T-helper 1 cell (primary cell): ENCODE results near the gene MOK.

Experiments
- DNase-seq, 5 donors: peaks; one replicate each; pipeline ENCODE4 v3.0.0-alpha.2; 2012 to 2020

The MOK gene

DNA sequence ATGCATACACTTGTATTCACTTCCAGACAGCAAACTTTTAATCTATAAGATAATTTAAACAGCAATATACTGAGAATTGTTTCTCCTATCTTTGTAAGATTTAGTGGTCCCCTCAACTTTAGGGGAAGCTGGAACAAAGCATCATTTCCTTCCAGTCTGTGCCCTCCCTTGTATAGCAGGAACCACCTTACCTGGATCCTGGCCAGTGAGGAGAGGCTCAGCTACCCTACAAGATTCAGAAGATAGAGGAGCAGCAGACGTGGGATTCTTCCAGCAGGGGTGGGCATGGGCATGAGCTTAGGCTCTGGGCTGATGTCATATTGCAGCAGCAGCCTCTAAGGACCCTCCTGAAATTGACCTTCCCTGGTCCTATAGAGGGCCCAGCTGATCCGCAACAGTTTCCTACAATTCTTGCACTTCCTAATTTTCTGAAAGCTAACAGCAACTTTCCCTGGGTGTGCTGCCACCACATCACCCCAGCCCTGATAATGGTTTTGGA is 21.3 kb downstream of the MOK start:
- DNase-seq, result no peak

DNA sequence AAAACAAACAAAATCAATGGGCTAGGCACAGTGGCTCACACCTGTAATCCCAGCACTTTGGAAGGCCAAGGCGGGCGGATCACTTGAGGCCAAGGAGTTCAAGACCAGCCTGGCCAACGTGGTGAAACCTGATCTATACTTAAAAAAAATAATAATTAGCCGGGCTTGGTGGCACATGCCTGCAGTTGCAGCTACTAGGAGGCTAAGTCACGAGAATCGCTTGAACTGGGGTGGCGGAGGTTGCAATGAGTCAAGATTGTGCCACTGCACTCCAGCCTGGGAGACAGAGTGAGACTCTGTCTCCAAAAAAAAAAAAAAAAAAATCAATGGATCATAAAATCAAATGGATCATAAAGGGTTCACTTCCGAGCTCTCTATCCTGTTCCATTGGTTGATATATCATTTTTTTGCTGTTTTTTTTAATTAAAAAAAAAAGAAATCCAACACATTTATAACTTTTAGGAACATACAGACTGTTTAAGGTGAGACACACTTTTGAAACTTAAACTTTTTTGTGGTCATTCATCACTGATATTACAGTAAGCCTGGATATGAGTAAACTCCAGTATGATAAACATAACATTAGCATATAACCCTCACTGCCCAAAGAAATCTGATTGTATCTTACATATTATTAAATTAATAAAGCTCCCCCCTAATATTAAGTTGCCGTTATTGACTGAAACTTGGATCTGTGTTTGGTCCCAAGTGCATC is 22.1 kb downstream of the MOK start:
- no peak for DNase-seq

- no peak for DNase-seq
Observed at GRCh38 chr14:102280376-102280962, 24.5 kb downstream of the MOK start.

DNA sequence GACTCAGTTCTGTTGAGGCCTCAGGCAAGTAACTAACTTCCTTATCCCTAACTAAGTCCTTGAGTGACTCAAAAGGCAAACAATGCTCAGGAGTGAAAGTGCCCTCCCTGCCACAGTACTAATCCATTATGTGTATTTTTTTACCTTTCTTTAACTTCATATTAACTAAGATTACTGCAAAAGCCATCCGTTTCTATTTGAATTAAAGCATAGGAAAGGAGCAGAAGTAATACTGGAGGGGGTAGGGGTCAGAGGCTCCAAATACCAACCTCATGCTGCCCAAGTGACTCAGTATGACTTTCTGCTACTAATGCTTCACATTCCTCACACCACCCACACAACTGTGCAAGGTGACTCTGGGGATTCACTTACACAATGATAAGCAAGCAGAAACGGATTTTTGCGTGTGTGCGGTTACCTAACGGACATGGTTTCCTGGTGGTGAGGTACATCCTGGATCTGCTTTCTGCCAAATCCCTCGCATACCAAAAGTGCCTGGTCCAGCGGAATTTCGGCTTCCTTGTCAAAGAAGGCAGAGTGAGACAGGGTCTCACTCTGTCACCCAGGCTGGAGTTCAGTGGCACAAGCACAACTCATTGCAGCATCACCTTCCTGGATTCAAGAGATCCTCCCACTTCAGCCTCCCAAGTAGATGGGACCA is 25.1 kb downstream of the MOK start:
- DNase-seq, result no peak

- DNase-seq, result no peak
Observed at GRCh38 chr14:102279282-102279681, 25.7 kb downstream of the MOK start.

- DNase-seq, result no peak
Observed at GRCh38 chr14:102278631-102278935, 26.4 kb downstream of the MOK start.

DNA sequence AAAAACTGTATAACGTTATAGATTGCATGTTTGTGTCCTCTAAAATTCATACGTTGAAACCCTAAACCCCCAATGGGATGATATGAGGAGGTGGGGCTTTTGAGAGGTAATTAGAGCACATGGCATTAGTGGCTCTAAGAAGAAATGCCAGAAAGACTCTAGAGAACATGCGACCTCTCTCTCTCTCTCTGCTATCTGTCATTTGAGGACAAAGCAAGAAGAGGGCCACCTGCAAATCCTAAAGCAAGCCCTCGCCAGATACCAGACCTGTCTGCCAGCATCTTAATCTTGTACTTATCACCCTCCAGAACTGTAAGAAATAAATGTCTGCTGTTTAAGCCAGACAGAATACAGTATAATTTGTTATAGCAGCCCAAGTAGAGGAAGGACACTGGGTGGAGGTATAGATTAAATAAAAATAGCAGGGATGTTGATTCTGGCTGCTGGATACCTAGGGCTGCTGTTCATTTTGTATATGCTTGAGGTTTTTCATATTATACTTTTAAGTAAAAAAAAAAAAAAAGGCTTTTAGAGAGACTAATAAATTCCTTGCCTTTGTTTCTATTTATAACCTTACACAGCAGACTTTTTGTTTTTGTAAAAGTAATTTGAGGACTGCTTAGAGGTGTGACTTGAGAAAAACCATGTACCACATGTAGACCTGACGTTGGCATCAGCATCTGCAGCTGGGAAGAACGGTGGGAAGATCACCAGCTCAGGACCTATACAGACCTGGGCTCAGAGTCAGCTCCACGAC is 26.9 kb downstream of the MOK start:
- DNase-seq, result no peak

DNA sequence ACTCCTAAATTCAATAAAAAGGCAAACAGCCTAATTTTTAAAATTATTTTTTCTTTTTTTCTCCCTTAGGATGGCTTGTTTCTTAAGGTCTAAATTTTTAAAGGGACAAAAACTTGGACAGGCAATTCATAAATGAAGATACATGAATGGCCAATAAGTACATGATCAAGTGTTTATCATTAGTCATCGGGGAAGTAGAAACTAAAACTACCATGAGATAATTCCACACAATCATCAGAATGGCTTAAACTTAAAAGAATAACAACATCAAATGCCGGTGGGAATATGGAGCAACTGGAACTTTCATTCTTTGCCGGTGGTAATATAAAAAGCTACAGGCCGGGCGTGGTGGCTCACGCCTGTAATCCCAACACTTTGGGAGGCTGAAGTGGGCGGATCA is 29.1 kb downstream of the MOK start:
- no peak for DNase-seq

GRCh38 chr14:102272392-102272791 is 32.6 kb downstream of the MOK start:
- no peak for DNase-seq

GRCh38 chr14:102264775-102265174 is 40.2 kb downstream of the MOK start:
- DNase-seq, result no peak

DNA sequence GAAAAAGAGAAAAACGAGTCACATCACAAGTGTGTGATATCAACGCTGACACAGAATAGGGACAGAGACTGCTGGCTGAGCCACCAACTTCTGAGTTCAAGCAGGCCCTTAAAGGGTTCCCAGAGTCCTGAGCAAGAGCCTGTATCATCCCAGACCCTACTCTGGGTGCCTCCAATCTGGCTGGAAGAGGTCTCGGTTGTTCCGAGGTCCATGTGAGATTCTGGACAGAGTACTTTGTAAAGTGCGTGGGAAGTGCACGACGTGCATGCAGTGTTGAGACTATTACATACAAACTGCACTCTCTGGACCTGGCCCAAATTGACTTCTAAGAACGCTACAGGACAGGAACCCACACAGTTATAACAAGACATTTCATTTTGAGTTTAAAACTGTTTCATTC is 40.6 kb downstream of the MOK start:
- DNase-seq, result no peak

- DNase-seq, result no peak
Observed at GRCh38 chr14:102262929-102263462, 42.0 kb downstream of the MOK start.

DNA sequence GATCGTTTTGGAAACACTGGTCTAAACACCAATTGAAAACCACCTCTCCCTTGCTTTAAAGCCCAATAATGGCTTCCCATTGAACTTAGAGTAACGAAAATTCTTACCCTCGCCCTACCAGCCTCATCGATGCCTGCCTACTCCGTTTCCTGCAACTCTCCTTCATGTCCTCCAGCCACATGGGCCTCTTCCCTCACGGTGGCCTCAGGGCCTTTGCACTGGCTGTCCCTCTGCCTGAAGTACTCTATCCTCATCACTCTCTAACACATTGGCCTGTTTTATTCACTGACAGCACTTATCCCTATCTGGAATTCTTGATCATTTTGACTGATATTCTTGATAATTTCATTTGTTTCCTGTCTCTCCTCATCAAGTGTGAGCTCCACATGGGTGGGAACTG is 46.8 kb downstream of the MOK start:
- no peak for DNase-seq

DNA sequence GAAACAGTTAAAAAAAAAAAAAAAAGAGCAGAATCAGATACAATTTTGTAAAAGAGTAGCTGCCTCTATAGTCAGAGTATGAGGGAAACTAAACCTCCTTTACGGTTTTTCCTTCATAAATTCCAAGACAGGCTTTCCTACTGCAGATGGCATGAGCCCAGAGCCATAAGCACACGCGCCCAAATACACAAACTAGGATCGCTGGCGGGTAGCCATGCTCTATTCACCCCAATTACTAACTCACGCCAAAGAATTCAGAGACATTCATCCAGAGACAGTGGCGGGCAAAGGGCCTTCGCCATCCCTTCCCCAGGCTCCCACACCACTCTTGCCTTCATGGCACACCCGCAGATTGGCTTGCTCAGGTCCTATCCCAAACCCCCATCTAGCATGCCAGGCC is 48.2 kb downstream of the MOK start:
- DNase-seq, result no peak

- DNase-seq, result no peak
Observed at GRCh38 chr14:102255401-102256190, 49.4 kb downstream of the MOK start.

GRCh38 chr14:102252834-102253801 is 51.8 kb downstream of the MOK start:
- no peak for DNase-seq

- DNase-seq, result no peak
Observed at GRCh38 chr14:102251161-102251560, 53.8 kb downstream of the MOK start.

DNA sequence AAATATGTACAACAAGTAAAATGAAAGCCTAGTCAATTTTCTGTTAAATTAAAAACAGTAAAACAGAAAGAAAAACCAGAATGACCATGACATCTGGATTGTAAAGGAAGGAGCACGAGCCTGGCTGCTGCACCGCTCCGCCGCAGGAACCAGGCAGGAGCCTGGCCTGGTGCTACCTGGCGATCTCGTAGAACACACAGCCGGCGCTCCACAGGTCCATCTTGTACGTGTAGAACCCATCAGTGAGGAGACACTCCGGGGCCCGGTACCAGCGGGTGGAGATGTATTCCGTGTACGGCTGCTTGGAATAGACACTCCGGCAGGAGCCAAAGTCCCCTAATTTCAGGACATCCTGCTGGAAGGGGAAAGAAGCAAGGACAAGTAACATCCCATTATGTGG is 54.3 kb downstream of the MOK start:
- no peak for DNase-seq

- no peak for DNase-seq
Observed at GRCh38 chr14:102249981-102250380, 55.0 kb downstream of the MOK start.

DNA sequence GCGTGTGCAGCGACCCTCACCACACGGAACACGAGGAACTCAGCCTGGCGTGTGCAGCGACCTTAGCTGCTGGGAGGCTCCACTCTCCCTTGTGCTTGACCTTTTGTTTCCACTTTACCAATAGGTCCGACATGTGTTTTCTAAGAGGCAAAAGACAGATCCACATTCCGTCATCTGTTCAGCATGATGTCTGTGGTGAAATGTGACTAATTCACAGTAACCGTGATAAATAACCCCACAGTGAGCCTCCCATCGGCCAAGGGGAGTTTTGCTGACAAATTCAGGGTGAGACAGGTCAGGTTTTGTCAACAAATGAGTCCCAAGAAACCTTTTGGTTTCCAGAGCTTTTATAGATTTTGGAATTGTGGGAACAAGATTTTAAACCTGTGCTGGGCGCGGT is 55.9 kb downstream of the MOK start:
- no peak for DNase-seq

- DNase-seq, result no peak
Observed at GRCh38 chr14:102248121-102248520, 56.8 kb downstream of the MOK start.
